ENCODE data around the gene MYH6. TPM values are rescaled to one million over a fixed set of nuclear protein-coding genes. Genes with fewer than 3 reads are reported as not detected.

Gene MYH6
- polyA plus RNA-seq, 4 donors, result 0.17 to 0.24 (median 0.22) TPM

GRCh38 chr14:23361763-23362162, 46.3 kb downstream of the MYH6 start:
- DNase-seq (ENCODE audit: low read depth in 4 of 4, low spot score in 3 of 4), result no peak

GRCh38 chr14:23361320-23361719, 46.8 kb downstream of the MYH6 start:
- DNase-seq (ENCODE audit: low read depth in 4 of 4, low spot score in 3 of 4), result no peak

GRCh38 chr14:23360496-23360895, 47.6 kb downstream of the MYH6 start:
- DNase-seq (ENCODE audit: low read depth in 4 of 4, low spot score in 3 of 4), result no peak

- no peak for DNase-seq (ENCODE audit: low read depth in 4 of 4, low spot score in 3 of 4)
Measured at GRCh38 chr14:23359722-23360447, 48.2 kb downstream of the MYH6 start.

- no peak for DNase-seq (ENCODE audit: low read depth in 4 of 4, low spot score in 3 of 4)
Measured at GRCh38 chr14:23359167-23359626, 48.9 kb downstream of the MYH6 start.

DNA sequence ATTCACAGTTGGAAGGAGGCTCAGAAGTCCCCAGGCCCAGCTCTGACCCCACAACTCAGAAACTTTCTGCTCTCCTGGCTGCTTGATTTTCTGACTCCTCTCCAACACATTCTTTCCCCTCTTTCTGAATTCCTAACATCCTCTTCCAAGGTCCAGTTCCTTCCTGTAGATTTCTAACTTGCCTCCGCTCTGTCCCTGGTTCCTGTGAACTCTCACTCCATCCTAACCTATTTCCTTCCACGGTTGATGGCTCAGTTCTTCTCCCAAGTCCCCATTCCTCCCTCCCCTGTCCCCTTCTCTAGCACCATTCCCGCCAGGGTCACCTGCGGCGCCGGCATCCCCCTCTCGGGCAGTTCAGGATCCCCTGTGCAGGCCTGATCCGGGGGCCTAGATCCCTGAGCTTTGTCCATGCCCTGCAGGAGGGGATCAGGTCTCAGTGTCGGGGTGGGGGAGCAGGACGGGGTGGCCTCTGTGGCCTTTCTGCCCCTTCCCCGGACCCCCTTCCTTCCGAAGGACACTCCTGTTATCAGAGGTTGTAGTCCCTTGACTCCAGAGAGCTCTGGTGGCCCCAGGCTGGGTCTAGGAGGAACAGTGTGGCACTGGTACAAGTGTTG, 49.4 kb downstream of the MYH6 start:
- no peak for DNase-seq (ENCODE audit: low read depth in 4 of 4, low spot score in 3 of 4)

GRCh38 chr14:23358042-23358441, 50.0 kb downstream of the MYH6 start:
- no peak for DNase-seq (ENCODE audit: low read depth in 4 of 4, low spot score in 3 of 4)

- DNase-seq (ENCODE audit: low read depth in 4 of 4, low spot score in 3 of 4), result no peak
Measured at GRCh38 chr14:23357261-23357660, 50.8 kb downstream of the MYH6 start.

GRCh38 chr14:23356662-23357061, 51.4 kb downstream of the MYH6 start:
- no peak for DNase-seq (ENCODE audit: low read depth in 4 of 4, low spot score in 3 of 4)

- DNase-seq (ENCODE audit: low read depth in 4 of 4, low spot score in 3 of 4), result no peak
Measured at GRCh38 chr14:23355871-23356435, 52.1 kb downstream of the MYH6 start.

- no peak for DNase-seq (ENCODE audit: low read depth in 4 of 4, low spot score in 3 of 4)
Measured at GRCh38 chr14:23354990-23355389, 53.1 kb downstream of the MYH6 start.

DNA sequence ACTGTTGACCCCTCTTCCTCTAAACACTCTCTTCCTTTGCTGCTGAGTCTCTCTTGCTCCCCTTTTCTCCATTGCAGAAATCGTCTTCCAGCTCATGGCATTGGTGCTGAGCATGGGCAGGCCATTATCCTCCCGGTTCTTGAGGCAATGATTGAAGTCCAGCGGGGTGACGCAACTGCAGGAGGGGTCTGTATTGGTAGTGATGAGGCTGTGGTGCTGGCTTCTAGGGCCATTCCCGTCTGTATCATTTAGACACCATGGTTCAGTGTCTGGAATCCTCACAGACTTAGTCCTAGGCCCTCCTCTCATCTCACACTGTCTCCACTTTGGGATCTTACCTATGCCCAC, 54.7 kb downstream of the MYH6 start:
- DNase-seq (ENCODE audit: low read depth in 4 of 4, low spot score in 3 of 4), result no peak

- peak; percentile 74 to 84 (median 81) for DNase-seq (ENCODE audit: low read depth in 4 of 4, low spot score in 3 of 4)
Measured at GRCh38 chr14:23352506-23353432, 55.3 kb downstream of the MYH6 start, which contains the start of gene SLC22A17. SLC22A17 (minus strand) TSS chr14:23352887.

DNA sequence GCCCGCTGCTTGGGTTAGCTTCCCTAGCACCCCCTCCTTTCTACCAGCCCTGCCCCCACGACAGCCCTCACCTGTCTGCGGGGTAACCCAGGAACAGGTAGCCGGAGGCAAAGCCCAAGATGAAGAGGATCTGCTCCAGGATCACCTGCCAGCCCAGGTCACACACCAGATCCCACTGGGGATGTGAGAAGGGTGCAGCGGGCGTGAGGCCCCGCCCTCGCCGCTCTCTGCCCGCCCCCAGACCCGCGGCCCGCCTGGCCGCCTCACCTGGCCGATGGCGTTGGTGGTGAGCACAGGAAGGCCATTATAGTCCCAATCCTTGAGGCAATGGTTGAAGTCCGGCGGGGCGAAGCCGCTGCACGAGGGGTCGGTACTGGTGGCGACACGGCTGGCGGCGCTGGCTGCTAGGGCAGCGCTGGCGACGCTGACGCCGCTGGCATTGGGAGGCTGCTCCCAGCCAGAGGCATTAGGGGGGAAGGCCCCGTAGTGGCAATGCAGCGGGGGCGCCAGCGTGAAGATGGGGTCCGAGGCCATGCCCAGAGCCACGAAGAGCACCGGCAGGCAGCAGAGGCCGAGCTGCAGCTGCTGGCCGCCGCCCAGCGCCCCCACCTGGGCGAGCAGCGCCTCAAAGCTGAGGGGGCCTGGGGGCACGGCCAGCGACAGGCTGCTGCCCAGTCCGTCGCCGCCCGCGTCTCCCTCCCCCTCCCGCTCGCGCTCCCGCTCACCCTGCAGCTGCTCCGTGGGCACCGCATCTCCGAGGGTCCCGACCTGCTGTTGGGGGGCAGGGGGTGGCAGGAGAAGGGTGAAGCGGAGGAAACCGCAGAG, 56.2 kb downstream of the MYH6 start:
- no peak for DNase-seq (ENCODE audit: low read depth in 4 of 4, low spot score in 3 of 4)

DNA sequence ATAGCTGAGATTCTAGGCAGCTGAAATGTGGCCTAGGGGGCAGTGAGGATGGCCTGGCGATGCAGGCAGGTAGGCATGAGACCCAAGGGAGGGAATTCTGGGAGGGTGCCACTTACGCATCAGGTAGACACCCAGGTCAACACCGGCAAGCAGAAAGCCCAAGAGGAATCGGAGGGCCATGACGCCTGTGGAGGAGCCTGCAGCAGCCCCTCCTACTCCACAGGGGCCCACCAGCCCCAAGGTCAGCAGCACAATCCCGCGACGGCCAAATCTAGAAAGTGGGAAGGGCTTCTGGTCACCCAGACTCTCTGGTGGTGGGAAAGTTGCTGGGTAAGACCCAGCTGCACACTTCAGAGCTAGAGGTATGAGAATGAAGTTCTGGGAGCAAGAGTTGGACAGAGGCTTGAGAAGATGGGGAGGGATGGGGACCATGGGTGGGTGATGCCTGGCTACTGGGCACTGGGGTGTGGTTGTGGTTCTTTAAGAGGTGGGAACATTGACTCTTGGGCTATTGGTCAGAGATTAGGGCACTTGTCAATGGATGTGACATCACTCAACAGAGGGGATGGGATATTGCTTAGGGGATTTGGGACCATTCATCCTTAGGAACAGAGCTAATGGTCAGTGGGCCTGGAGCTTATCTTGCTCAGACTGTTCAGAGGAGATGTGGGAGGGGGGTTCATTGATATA, 58.8 kb downstream of the MYH6 start:
- DNase-seq (ENCODE audit: low read depth in 4 of 4, low spot score in 3 of 4), result no peak

DNA sequence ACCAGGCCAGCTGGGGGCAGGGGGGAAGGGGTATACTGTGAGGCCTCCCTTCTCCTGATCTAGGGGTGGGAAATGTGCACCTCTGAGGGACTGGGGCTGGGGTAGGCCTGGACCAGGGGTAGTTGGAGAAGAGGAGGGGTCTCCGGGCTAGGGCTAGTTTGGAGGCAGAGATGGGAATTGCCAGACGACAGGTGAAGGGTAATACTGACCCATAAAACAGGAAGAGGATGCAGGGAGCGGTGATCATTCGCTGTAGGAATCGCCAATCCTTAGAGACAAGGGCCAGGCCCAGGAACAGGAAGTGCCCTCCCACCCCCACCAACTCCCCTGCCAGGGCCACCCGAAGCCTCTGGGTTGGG, 59.8 kb downstream of the MYH6 start:
- no peak for DNase-seq (ENCODE audit: low read depth in 4 of 4, low spot score in 3 of 4)

DNA sequence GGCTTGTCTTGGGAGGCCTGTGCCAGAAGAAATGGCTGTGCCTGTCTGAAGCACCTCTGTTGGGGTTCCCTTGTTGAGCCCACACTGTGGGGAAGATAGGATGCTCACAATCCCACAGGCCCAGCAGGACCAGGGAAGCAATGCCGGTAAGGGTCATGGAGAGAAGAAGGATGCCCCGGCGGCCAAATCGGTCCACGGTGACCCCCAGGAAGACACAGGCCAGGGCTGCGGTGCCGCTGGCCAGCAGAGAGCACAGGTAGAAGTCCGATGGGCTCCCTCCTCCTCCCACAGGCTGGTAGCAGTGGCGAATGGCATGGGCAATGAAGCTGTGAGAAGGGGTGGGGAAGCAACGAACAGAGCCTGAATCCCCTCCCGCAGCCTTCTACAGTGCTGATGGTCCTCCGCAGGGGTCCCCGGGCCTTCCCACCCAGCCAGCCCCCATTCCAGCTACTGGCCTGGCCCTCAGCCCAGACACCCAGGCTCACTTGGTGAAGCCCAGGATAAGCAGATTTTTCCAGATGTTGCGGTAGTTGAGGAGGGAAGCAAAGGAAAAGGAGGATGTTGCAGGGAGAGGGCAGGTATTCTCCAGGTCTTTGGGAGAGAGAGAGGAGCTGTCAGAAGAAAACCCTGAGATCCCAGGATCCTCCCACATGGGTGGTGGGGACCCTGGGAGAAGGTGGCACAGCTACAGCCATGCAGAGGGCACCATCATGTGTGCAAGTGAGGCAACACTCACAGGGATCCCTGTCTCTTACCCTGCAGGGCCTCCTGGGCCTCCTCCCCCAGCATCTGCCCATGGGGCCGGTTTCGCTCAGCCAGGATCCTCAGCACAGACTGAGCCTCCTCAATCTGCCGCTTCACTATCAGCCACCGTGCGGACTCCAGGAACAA, 60.4 kb downstream of the MYH6 start:
- no peak for DNase-seq (ENCODE audit: low read depth in 4 of 4, low spot score in 3 of 4)

- DNase-seq (ENCODE audit: low read depth in 4 of 4, low spot score in 3 of 4), result no peak
Measured at GRCh38 chr14:23346693-23347405, 61.2 kb downstream of the MYH6 start.
